HCT116 (cell line): Measurements from ENCODE around the gene GSC2. TPM values are rescaled to one million over a fixed set of nuclear protein-coding genes. Genes with fewer than 3 reads are reported as not detected.

Source experiments
- ATAC-seq: fragments of 200-7000 bp; cut with Tn5 transposase; 2 replicates; pipeline ENCODE4 v1.9.1; 2020; ENCODE audit warnings: mild to moderate bottlenecking, moderate library complexity
- BruUV-seq: library from RNA; stranded (reverse); fragments of 400-500 nt; replicated peaks from 2 replicates; lab custom pipeline; 2021; lab: Mats Ljungman, UMichigan
- CTCF ChIA-PET: fragments of 300-600 bp; sonication (Branson Sonifier 250); formaldehyde crosslinking; loops from one replicate; lab custom pipeline; 2021; ENCODE audit warnings: antibody characterized with exemption; lab: Charles Lee
- POLR2A ChIA-PET: fragments of 300-600, 350-600 bp; sonication (Branson Sonifier 250); formaldehyde crosslinking; loops from one replicate; lab custom pipeline; 2021; ENCODE audit warnings: antibody characterized with exemption; lab: Charles Lee
- RAD21 ChIA-PET, 2 experiments: fragments of 300-600 bp; sonication (Branson Sonifier 250); formaldehyde crosslinking; loops; one replicate each; lab custom pipeline; 2023; ENCODE audit warnings: low total read pairs in 2 of 2; ENCODE audit not compliant: uncharacterized antibody in 2 of 2, unreplicated experiment in 2 of 2, low non-redundant PET in 1 of 2; lab: Charles Lee
- DNase-seq: peaks from one replicate; pipeline ENCODE4 v3.0.0-alpha.2; 2010; ENCODE audit warnings: low read depth, low spot score
- H2AFZ ChIP-seq: fragments of 200-600 bp; shearing (Covaris generic), sonication (generic); 2 replicates; pipeline ENCODE4 v1.6.1; 2017; ENCODE audit warnings: low read depth, mixed run types, mixed read lengths, antibody characterized with exemption, low read length; ENCODE audit not compliant: poor library complexity, severe bottlenecking
- H3K27ac ChIP-seq: 2 replicates; pipeline ENCODE4 v1.5.1; 2012; ENCODE audit warnings: low read depth, low read length
- H3K27me3 ChIP-seq: fragments of 200-600 bp; sonication (generic); 2 replicates; pipeline ENCODE4 v1.6.1; 2016; ENCODE audit warnings: mixed run types, low read length, mixed read lengths; ENCODE audit not compliant: insufficient read depth
- H3K36me3 ChIP-seq, 2 experiments: fragments of 200-500 bp in 1 of 2; fragments of 200-600 bp in 1 of 2; sonication (Bioruptor generic) in 1 of 2; sonication (generic) in 1 of 2; 2 replicates each; pipeline versions ENCODE4 v1.5.1 to v1.6.1; 2014 to 2016; ENCODE audit warnings: low read length in 2 of 2, inconsistent platforms in 1 of 2, mixed read lengths in 1 of 2, mixed run types in 1 of 2; ENCODE audit not compliant: insufficient read depth in 2 of 2, control insufficient read depth in 1 of 2
- H3K4me1 ChIP-seq, 2 experiments: fragments of 200-600 bp in 1 of 2; sonication (generic) in 1 of 2; 2 replicates each; pipeline versions ENCODE4 v1.5.1 to v1.6.1; 2012 to 2017; ENCODE audit warnings: low read length in 2 of 2, inconsistent platforms in 1 of 2, mild to moderate bottlenecking in 1 of 2, mixed read lengths in 1 of 2, mixed run types in 1 of 2, moderate library complexity in 1 of 2; ENCODE audit not compliant: insufficient read depth in 2 of 2, control insufficient read depth in 1 of 2
- H3K4me2 ChIP-seq: fragments of 200-600 bp; sonication (generic); 2 replicates; pipeline ENCODE4 v1.6.1; 2017; ENCODE audit warnings: mixed run types, low read length, mixed read lengths
- H3K4me3 ChIP-seq, 2 experiments: fragments of 200-600 bp in 1 of 2; sonication (generic) in 1 of 2; replicated peaks in 1 of 2; 2 replicates each; pipeline ENCODE4 v1.5.1; 2011 to 2016; ENCODE audit warnings: low read length in 2 of 2, control low read depth in 1 of 2, low read depth in 1 of 2, mild to moderate bottlenecking in 1 of 2, mixed read lengths in 1 of 2, mixed run types in 1 of 2
- H3K79me2 ChIP-seq: fragments of 200-600 bp; sonication (generic); 2 replicates; pipeline ENCODE4 v1.6.1; 2017; ENCODE audit warnings: mild to moderate bottlenecking, mixed run types, low read length, moderate library complexity, mixed read lengths; ENCODE audit not compliant: insufficient read depth
- H3K9ac ChIP-seq: fragments of 200-600 bp; sonication (generic); 2 replicates; pipeline ENCODE4 v1.6.1; 2016; ENCODE audit warnings: low read length, mixed read lengths
- H3K9me2 ChIP-seq: fragments of 200-600 bp; sonication (generic), shearing (Covaris generic); 2 replicates; pipeline ENCODE4 v1.6.1; 2017; ENCODE audit warnings: mixed run types, mild to moderate bottlenecking, moderate library complexity; ENCODE audit not compliant: insufficient read depth
- H3K9me3 ChIP-seq, 2 experiments: fragments of 200-500 bp in 1 of 2; fragments of 200-600 bp in 1 of 2; sonication (Bioruptor generic) in 1 of 2; sonication (generic) in 1 of 2; 2 replicates each; pipeline ENCODE4 v1.6.1; 2014 to 2017; ENCODE audit warnings: low read length in 2 of 2, mixed read lengths in 2 of 2, inconsistent platforms in 1 of 2, low read depth in 1 of 2, mild to moderate bottlenecking in 1 of 2, mixed run types in 1 of 2, moderate library complexity in 1 of 2; ENCODE audit not compliant: control insufficient read depth in 1 of 2, insufficient read depth in 1 of 2
- H4K20me1 ChIP-seq: fragments of 200-600 bp; sonication (generic), shearing (Covaris generic); 2 replicates; pipeline ENCODE4 v1.6.1; 2017; ENCODE audit warnings: mixed run types, mild to moderate bottlenecking, moderate library complexity; ENCODE audit not compliant: insufficient read depth
- CTCF ChIP-seq, 3 experiments: fragments of 200-600 bp in 1 of 3; sonication (generic) in 1 of 3; IDR thresholded peaks in 2 of 3; conservative IDR thresholded peaks in 1 of 3; 2 replicates each; pipeline ENCODE4 v1.5.1; 2012 to 2017; ENCODE audit warnings: low read depth in 2 of 3, low read length in 2 of 3, antibody characterized with exemption in 1 of 3, borderline replicate concordance in 1 of 3, control low read depth in 1 of 3, mild to moderate bottlenecking in 1 of 3, mixed read lengths in 1 of 3, mixed run types in 1 of 3, moderate library complexity in 1 of 3; ENCODE audit not compliant: insufficient read depth in 1 of 3
- FOSL1 ChIP-seq: IDR thresholded peaks from 2 replicates; pipeline ENCODE4 v1.6.1; 2012; ENCODE audit warnings: low read depth
- TCF7L2 ChIP-seq: IDR thresholded peaks from 2 replicates; pipeline ENCODE4 v1.7.0; 2011; ENCODE audit warnings: borderline replicate concordance, inconsistent platforms; ENCODE audit not compliant: insufficient read depth, insufficient read length; ENCODE audit errors: extremely low read depth
- intact Hi-C: fragments of 100-400 bp; cut with micrococcal nuclease; formaldehyde crosslinking; loops from 2 replicates; pipeline ENCODE4 v1.10.0; 2022
- total RNA-seq: library from RNA; stranded (reverse); gene quantifications from one replicate; pipeline ENCODE4 v1.2.1, GENCODE V29; 2021; ENCODE audit not compliant: unreplicated experiment

GSC2 gene
- total RNA-seq, 1 experiment from 2014 or later = not detected

- Histone ChIP-seq H3K4me2 (no peak overlapping the region), H4K20me1 (no peaks in the 10 kb centered on the region), H3K4me1 (peaks cover 3 to 11% of the 10 kb centered on the region in 2 experiments), H2AFZ (peak overlapping the region; percentile 73), H3K4me3 (no peak overlapping the region), H3K9ac (no peak overlapping the region), H3K27ac (no peak overlapping the region), H3K36me3 (peaks cover 9 to 11% of the 10 kb centered on the region in 2 experiments; a peak in 3 of 4 replicates), H3K9me3 (no peaks in the 10 kb centered on the region), H3K27me3 (no peaks in the 10 kb centered on the region), H3K79me2 (peaks cover 22% of the 10 kb centered on the region), H3K9me2 (no peaks in the 10 kb centered on the region)
- ChIA-PET CTCF (interaction anchor here (3.5 kb wide), 1 partner anchor 483 kb away, joined by 26 read pairs; no protein-coding TSS in a partner anchor), POLR2A (no interaction called here), RAD21 (no interaction called here)
- intact Hi-C loops = loop anchor here (10.0 kb wide), 1 partner anchor 328 kb away; the partner anchor contains the start of genes CDC45 and UFD1
- no peak for DNase-seq
- BruUV-seq = no TSS peak
- ATAC-seq = no peak
- TF ChIP-seq FOSL1 (no peak), TCF7L2 (no peak), CTCF (IDR thresholded peaks at IDR 0.05 in 2 of 3, conservative IDR thresholded peaks at IDR 0.05 in 1 of 3; ENCODE audit: borderline replicate concordance in 1 of 3, insufficient read depth in 1 of 3, low read depth in 2 of 3, low read length in 2 of 3) (0 out of 6 replicates have a peak, but pooled peaks of 1 of the 3 experiments have one; percentile 13)
Measured at GRCh38 chr22:19146215-19146968, 3.7 kb downstream of the GSC2 start.
